GM12872 (cell line): ENCODE results near the gene C6orf62.

ENCODE experiments used
- TF ChIP-seq, protein P1 (sequence below): IDR thresholded peaks from 3 replicates; pipeline ENCODE4 v1.5.1; 2011; ENCODE audit warnings: low read depth, mild to moderate bottlenecking, low read length, moderate library complexity; ENCODE audit not compliant: insufficient read depth

The C6orf62 gene

GRCh38 chr6:24721461-24722215 is 2.7 kb upstream of the C6orf62 start:
- TF ChIP-seq, protein P1, sequence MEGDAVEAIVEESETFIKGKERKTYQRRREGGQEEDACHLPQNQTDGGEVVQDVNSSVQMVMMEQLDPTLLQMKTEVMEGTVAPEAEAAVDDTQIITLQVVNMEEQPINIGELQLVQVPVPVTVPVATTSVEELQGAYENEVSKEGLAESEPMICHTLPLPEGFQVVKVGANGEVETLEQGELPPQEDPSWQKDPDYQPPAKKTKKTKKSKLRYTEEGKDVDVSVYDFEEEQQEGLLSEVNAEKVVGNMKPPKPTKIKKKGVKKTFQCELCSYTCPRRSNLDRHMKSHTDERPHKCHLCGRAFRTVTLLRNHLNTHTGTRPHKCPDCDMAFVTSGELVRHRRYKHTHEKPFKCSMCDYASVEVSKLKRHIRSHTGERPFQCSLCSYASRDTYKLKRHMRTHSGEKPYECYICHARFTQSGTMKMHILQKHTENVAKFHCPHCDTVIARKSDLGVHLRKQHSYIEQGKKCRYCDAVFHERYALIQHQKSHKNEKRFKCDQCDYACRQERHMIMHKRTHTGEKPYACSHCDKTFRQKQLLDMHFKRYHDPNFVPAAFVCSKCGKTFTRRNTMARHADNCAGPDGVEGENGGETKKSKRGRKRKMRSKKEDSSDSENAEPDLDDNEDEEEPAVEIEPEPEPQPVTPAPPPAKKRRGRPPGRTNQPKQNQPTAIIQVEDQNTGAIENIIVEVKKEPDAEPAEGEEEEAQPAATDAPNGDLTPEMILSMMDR = no peak

GRCh38 chr6:24720604-24721460 is 1.9 kb upstream of the C6orf62 start:
- TF ChIP-seq, protein P1 = no peak

DNA sequence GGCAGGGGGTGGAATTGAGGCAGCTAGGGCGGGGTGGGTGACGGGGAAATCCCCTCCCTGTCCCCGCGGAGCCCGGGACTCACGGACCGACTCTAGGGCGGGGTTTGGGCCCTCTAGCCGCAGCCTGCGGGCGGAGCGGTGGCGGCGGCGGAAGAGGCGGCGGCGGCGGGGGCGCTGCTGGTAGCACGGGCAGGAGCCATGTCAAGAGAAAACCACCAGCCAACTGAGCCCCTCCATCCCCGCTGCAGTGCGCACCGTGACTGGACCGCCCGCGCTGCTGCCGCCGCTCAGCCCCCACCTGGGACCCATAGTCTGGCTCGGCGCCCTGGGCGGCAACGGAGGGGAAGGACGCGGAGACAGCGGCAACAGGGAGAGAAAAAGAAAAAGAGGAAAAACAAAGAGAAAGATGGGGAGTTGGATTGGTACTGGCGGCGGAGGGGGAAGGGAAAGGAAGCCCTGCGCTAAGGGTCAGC is 1.2 kb upstream of the C6orf62 start:
- TF ChIP-seq, protein P1 = no peak

DNA sequence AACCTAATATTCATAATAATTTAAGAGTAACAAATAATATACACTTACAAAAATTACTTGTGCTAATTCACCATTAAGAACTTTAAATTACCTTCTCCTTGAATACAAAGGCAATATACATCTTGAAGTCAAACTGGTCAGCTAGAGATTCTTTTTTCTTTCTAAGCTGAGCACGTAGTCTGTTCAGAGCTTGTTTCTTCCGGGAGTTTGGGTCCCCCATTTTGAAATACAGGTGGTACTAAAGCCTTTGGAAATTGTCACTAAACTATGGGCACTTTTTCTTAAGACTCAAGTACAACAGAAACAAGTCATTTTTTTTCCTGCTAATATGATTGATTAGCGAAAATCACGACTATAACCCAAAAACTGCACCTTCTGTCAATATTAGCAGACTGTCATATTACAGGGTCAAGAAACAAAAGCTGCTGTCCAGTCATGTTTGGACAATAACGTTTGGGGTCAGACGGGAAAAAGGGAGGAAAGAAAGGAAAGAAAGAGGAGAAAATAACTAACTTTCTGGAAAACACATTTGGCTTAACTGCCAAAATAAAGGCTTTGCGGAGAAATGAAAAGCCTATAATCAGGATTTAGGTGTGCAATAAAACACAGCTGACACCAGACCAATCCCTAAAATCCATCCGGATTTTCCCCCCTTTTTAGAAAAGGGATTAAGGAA is 367 bp downstream of the C6orf62 start:
- TF ChIP-seq, protein P1 = no peak

DNA sequence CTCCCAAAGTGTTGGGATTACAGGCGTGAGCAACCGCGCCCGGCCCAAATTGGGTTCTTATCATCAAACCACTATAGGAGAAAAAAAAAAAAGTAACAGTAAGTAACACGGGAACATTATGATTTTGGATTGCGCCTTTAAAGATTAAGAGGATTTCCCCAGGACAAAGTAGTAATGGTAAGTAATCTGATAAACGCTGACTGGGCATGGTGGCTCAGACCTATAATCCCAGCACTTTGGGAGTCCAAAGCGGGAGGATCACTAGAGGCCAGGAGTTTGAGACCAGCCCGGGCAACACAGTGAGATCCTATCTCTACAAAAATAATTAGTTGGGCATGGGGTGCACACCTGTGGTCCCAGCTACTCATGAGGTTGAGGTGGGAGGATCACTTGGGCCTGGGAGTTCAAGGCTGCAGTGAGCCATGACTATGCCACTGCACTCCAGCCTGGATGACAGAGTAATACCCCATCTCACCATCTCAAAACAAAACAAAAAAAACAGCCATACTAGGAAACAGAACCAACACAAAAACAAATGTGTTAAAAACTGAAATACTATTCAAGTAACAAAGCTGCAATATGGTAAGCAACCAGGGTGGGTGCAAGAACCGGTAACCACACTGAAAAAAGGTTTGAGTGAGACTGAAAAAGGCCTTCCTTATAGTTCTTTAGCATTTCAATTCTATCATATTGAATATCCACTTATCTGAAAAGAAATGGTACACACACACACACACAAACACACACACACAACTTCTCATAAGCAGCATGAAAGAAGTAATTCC is 8.2 kb downstream of the C6orf62 start:
- TF ChIP-seq, protein P1 = no peak

DNA sequence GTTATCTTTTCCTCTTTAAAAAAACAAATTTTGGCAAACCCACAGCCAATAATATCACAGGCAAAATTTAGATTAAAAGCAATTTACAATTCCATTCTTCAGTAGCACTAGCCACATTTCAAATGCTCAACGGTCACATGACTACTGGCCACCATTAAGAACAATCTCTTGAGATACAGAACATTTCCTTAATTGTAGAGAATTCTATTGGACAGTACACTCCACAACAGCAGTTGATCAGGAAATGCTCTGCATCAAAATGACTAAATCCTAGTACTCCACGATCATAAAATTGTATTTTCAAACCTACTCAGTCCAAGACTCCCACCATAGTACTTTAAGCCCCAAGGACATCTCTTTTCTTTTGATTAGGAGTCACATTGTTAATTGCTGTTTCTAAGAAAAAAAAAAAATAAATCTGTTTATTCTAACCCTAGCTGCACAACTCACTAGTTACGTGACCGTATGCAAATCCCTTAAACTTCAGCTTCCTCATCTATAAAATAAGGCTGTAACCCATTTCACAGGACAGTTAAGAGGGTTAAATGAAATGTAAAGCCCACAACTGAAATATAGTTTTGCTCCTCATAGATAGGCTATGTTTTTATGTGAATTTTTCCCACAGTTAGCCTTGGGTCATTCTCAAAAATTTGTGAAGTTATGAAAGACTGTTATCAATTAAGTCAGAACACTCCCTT is 9.8 kb downstream of the C6orf62 start:
- TF ChIP-seq, protein P1 = no peak
